Neural cell (in vitro differentiated cells): ENCODE results near the gene KIR2DL4.
"Not testable (repeated sequence)": the region's sequence is repeated elsewhere in the genome, so short reads cannot be mapped to it uniquely, and the experiment has no call there.

ENCODE experiments used
- TAF1 ChIP-seq: IDR thresholded peaks from 2 replicates; pipeline ENCODE4 v1.6.1; 2012; ENCODE audit warnings: low read depth
- TF ChIP-seq, protein P1 (sequence below): fragments of 450-650 bp; IDR thresholded peaks from 2 replicates; pipeline ENCODE4 v1.5.1; 2014; ENCODE audit warnings: antibody characterized with exemption, mild to moderate bottlenecking, moderate library complexity; ENCODE audit not compliant: poor library complexity, severe bottlenecking

DNA sequence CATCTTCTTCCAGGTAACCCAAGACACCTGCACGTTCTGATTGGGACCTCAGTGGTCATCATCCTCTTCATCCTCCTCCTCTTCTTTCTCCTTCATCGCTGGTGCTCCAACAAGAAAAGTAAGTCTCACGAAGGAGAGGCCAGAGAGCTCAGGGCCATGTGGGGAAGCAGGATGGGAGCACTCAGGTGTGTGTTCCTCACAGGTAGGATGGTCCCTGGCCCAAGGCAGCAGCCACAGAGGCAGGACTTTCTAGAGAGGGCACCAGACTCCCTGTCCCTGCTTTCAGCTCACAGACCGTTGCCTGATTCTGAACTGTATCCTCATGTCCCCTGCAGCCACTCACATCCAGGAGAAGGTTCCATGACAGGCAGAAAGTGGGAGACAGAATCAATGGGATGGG is 36.9 kb upstream of the KIR2DL4 start:
- TF ChIP-seq TAF1 = not testable (repeated sequence)
- TF ChIP-seq, protein P1, sequence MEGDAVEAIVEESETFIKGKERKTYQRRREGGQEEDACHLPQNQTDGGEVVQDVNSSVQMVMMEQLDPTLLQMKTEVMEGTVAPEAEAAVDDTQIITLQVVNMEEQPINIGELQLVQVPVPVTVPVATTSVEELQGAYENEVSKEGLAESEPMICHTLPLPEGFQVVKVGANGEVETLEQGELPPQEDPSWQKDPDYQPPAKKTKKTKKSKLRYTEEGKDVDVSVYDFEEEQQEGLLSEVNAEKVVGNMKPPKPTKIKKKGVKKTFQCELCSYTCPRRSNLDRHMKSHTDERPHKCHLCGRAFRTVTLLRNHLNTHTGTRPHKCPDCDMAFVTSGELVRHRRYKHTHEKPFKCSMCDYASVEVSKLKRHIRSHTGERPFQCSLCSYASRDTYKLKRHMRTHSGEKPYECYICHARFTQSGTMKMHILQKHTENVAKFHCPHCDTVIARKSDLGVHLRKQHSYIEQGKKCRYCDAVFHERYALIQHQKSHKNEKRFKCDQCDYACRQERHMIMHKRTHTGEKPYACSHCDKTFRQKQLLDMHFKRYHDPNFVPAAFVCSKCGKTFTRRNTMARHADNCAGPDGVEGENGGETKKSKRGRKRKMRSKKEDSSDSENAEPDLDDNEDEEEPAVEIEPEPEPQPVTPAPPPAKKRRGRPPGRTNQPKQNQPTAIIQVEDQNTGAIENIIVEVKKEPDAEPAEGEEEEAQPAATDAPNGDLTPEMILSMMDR = not testable (repeated sequence)
